Natural killer cell (primary cell): Measurements from ENCODE around the gene RPAP3. TPM values are rescaled to one million over a fixed set of nuclear protein-coding genes. Genes with fewer than 3 reads are reported as not detected.

ENCODE experiments used
- ATAC-seq, 3 donors: fragments of 150-1000 bp in 2 of 3; fragments of 200-7000 bp in 1 of 3; cut with Tn5 transposase; 1 replicate in 1 of 3; 2 replicates in 2 of 3; pipeline ENCODE4 v1.10.0; 2021; ENCODE audit warnings: mild to moderate bottlenecking in 2 of 3, moderate library complexity in 2 of 3
- DNase-seq, 2 donors: peaks; one replicate each; pipeline versions ENCODE4 v3.0.0 to v3.0.0-alpha.2; 2013 to 2021; ENCODE audit warnings: mixed read lengths in 1 of 2
- H3K27ac ChIP-seq: one replicate; pipeline ENCODE4 v1.5.1; 2013; ENCODE audit warnings: mild to moderate bottlenecking, low read length
- H3K27me3 ChIP-seq: one replicate; pipeline ENCODE4 v1.6.1; 2013; ENCODE audit warnings: low read length; ENCODE audit not compliant: control insufficient read depth, insufficient read depth
- H3K36me3 ChIP-seq: one replicate; pipeline ENCODE4 v1.6.1; 2013; ENCODE audit warnings: low read length; ENCODE audit not compliant: control insufficient read depth, insufficient read depth
- H3K4me1 ChIP-seq: one replicate; pipeline ENCODE4 v1.6.1; 2013; ENCODE audit warnings: low read length; ENCODE audit not compliant: control insufficient read depth, insufficient read depth
- H3K4me3 ChIP-seq: one replicate; pipeline ENCODE4 v1.5.1; 2013; ENCODE audit warnings: low read length
- H3K9me3 ChIP-seq: one replicate; pipeline ENCODE4 v1.6.1; 2013; ENCODE audit warnings: low read length; ENCODE audit not compliant: control insufficient read depth, insufficient read depth
- H3K27ac Mint-ChIP-seq, 2 donors: one replicate each; pipeline ENCODE4 v1.8.0; 2022; ENCODE audit warnings: mild to moderate bottlenecking in 2 of 2, mixed read lengths in 2 of 2, moderate library complexity in 1 of 2
- H3K27me3 Mint-ChIP-seq, 2 donors: one replicate each; pipeline ENCODE4 v1.8.0; 2022; ENCODE audit warnings: low read depth in 2 of 2, mixed read lengths in 2 of 2
- H3K36me3 Mint-ChIP-seq: one replicate; pipeline ENCODE4 v1.8.0; 2022; ENCODE audit warnings: mixed read lengths
- H3K4me1 Mint-ChIP-seq, 2 donors: one replicate each; pipeline ENCODE4 v1.8.0; 2022; ENCODE audit warnings: mixed read lengths in 2 of 2
- H3K4me3 Mint-ChIP-seq: one replicate; pipeline ENCODE4 v1.8.0; 2022; ENCODE audit warnings: mild to moderate bottlenecking, moderate library complexity, mixed read lengths
- H3K9me3 Mint-ChIP-seq, 2 donors: one replicate each; pipeline ENCODE4 v1.8.0; 2022; ENCODE audit warnings: mixed read lengths in 2 of 2
- WGBS: methylation state at CpG from one replicate; pipeline ENCODE4 v1.1.7; 2013; ENCODE audit warnings: missing lambda C conversion rate; ENCODE audit not compliant: insufficient coverage; 5-methylcytosine and 5-hydroxymethylcytosine counted together
- intact Hi-C: fragments of 100-400 bp; cut with micrococcal nuclease; formaldehyde crosslinking; loops from one replicate; pipeline ENCODE4 v1.14.2; 2022
- total RNA-seq, 4 donors: library from RNA; stranded (reverse); fragments of 120-200 nt in 1 of 4; gene quantifications; one replicate each; pipeline versions ENCODE4 v1.2.3 to v1.2.4, GENCODE V29; 2013 to 2022
- TF ChIP-seq, protein P1 (sequence below): fragments of 200-600 bp; IDR thresholded peaks from one replicate; pipeline ENCODE4 v1.8.0; 2022; ENCODE audit warnings: antibody characterized with exemption

The RPAP3 gene
- total RNA-seq, 3 donors from 2014 or later (not counting 1 experiment from before 2014, with no cell fraction given), result 22.8 to 35.8 (median 24.8) TPM

DNA sequence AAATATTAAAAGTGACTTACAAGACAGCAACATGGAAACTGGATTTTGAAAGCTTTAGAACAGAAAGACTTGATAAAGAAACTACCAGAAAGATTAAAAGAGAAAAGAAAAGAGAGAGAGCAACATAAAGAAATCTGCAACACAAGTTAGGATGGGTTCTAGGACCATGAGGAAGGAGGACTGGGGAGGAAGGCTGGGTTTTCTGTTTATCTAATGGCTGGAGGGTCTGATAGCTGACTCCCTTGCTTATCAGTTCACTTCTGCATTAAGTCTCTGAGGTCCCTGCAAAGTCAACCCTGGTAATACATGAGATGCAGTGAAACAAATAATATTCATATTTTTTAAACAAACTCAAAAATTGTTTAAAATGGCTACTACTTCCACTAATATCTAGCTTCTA lies 90.1 kb downstream of the RPAP3 start:
- no peaks in the 10 kb centered on the region for H3K27me3 Mint-ChIP-seq
- ATAC-seq (no peak), DNase-seq (no peak)
- no peaks in the 10 kb centered on the region for H3K4me1 Mint-ChIP-seq
- no peaks in the 10 kb centered on the region for H3K9me3 Mint-ChIP-seq
- peaks cover 5% of the 10 kb centered on the region for H3K36me3 Mint-ChIP-seq
- H3K4me3 Mint-ChIP-seq, result no peak overlapping the region
- Histone ChIP-seq H3K36me3 (no peaks in the 10 kb centered on the region), H3K9me3 (peaks cover 8% of the 10 kb centered on the region), H3K4me1 (no peaks in the 10 kb centered on the region), H3K4me3 (no peak overlapping the region), H3K27ac (no peak overlapping the region), H3K27me3 (no peaks in the 10 kb centered on the region)
- H3K27ac Mint-ChIP-seq, result no peak overlapping the region
- TF ChIP-seq, protein P1, sequence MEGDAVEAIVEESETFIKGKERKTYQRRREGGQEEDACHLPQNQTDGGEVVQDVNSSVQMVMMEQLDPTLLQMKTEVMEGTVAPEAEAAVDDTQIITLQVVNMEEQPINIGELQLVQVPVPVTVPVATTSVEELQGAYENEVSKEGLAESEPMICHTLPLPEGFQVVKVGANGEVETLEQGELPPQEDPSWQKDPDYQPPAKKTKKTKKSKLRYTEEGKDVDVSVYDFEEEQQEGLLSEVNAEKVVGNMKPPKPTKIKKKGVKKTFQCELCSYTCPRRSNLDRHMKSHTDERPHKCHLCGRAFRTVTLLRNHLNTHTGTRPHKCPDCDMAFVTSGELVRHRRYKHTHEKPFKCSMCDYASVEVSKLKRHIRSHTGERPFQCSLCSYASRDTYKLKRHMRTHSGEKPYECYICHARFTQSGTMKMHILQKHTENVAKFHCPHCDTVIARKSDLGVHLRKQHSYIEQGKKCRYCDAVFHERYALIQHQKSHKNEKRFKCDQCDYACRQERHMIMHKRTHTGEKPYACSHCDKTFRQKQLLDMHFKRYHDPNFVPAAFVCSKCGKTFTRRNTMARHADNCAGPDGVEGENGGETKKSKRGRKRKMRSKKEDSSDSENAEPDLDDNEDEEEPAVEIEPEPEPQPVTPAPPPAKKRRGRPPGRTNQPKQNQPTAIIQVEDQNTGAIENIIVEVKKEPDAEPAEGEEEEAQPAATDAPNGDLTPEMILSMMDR, result no peak
- intact Hi-C loops, result no loop called here

DNA sequence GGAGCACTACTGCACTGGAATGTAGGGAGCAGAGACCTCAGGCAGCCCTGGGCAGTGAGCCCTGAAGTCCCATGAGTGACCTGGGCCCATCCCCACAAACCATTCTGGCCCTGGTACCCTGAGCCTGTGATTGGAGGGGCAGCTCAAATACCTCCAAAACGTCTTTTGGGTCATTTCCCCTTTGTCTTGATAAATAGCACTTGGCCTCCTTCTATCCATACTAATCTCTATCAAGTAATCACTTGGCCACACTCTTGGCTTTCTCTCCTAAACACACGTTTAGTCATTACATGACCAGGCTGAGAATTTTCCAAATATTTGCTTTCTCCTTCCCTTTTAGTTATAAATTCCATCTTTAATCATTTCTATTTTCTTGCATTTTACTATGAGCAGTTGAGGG lies 91.3 kb downstream of the RPAP3 start:
- H3K27me3 ChIP-seq, result no peaks in the 10 kb centered on the region
- intact Hi-C loops, result no loop called here
- peaks cover 5% of the 10 kb centered on the region for H3K36me3 Mint-ChIP-seq
- H3K4me1 ChIP-seq, result no peaks in the 10 kb centered on the region
- no peak overlapping the region for H3K27ac Mint-ChIP-seq
- peaks cover 8% of the 10 kb centered on the region for H3K9me3 ChIP-seq
- H3K36me3 ChIP-seq, result no peaks in the 10 kb centered on the region
- TF ChIP-seq, protein P1, result no peak
- H3K27ac ChIP-seq, result no peak overlapping the region
- DNase-seq (no peak), ATAC-seq (no peak)
- no peaks in the 10 kb centered on the region for H3K4me1 Mint-ChIP-seq
- no peaks in the 10 kb centered on the region for H3K27me3 Mint-ChIP-seq
- 79% methylated on average over 2 of the region's 2 CpGs for WGBS
- H3K9me3 Mint-ChIP-seq, result no peaks in the 10 kb centered on the region
- no peak overlapping the region for H3K4me3 ChIP-seq
- no peak overlapping the region for H3K4me3 Mint-ChIP-seq

GRCh38 chr12:47612953-47613352 lies 92.9 kb downstream of the RPAP3 start:
- WGBS, result 93% methylated on average over 1 of the region's 1 CpG
- intact Hi-C loops, result no loop called here
- Mint-ChIP-seq H3K27me3 (no peaks in the 10 kb centered on the region), H3K4me1 (no peaks in the 10 kb centered on the region), H3K27ac (no peak overlapping the region), H3K36me3 (peaks cover 10% of the 10 kb centered on the region), H3K4me3 (no peak overlapping the region), H3K9me3 (no peaks in the 10 kb centered on the region)
- DNase-seq, result no peak
- TF ChIP-seq, protein P1, result no peak
- H3K27ac ChIP-seq, result no peak overlapping the region
- H3K36me3 ChIP-seq, result no peaks in the 10 kb centered on the region
- no peak for ATAC-seq
- no peaks in the 10 kb centered on the region for H3K4me1 ChIP-seq
- no peaks in the 10 kb centered on the region for H3K27me3 ChIP-seq
- peaks cover 8% of the 10 kb centered on the region for H3K9me3 ChIP-seq
- no peak overlapping the region for H3K4me3 ChIP-seq

- intact Hi-C loops, result no loop called here
- H3K36me3 ChIP-seq, result no peaks in the 10 kb centered on the region
- no peak for DNase-seq
- ATAC-seq, result no peak
- no peaks in the 10 kb centered on the region for H3K4me1 Mint-ChIP-seq
- no peaks in the 10 kb centered on the region for H3K27me3 ChIP-seq
- peaks cover 3 to 7% of the 10 kb centered on the region in 2 donors for H3K9me3 Mint-ChIP-seq
- TF ChIP-seq, protein P1, result no peak
- H3K4me1 ChIP-seq, result no peaks in the 10 kb centered on the region
- no peak overlapping the region for H3K4me3 Mint-ChIP-seq
- H3K27ac Mint-ChIP-seq, result no peak overlapping the region
- no peaks in the 10 kb centered on the region for H3K27me3 Mint-ChIP-seq
- H3K9me3 ChIP-seq, result peaks cover 11% of the 10 kb centered on the region
- no peak overlapping the region for H3K27ac ChIP-seq
- H3K4me3 ChIP-seq, result no peak overlapping the region
- peaks cover 18% of the 10 kb centered on the region for H3K36me3 Mint-ChIP-seq
These were observed 93.9 kb downstream of the RPAP3 start for GRCh38 chr12:47611906-47612305.

Other genes with a start within 250 kb of the RPAP3 start
- gene ENDOU, start 19.5 kb upstream of the RPAP3 start, total RNA-seq, result under 1 TPM; 0.20 to 0.41 (median 0.24) TPM
- under 1 TPM; 0.23 to 0.73 (median 0.49) TPM for gene RAPGEF3, start 52.9 kb upstream of the RPAP3 start, total RNA-seq
- 1 to 10 TPM; 2.0 to 4.4 (median 3.4) TPM for gene SLC48A1, start 67.2 kb upstream of the RPAP3 start, total RNA-seq
- 100 to 1,000 TPM; 141 to 235 (median 147) TPM for gene HDAC7, start 113.9 kb upstream of the RPAP3 start, total RNA-seq
- gene VDR, start 199.0 kb upstream of the RPAP3 start, total RNA-seq, result 1 to 10 TPM; 1.1 to 2.5 (median 1.6) TPM